Measurements from ENCODE around the gene SIT1. TPM values are rescaled to one million over a fixed set of nuclear protein-coding genes. Genes with fewer than 3 reads are reported as not detected.
A peak's percentile ranks its signal among the peaks of the same experiment; 100 is the strongest.

Gene SIT1
- polyA plus RNA-seq, 1 donor (not counting 4 experiments of a cell fraction or from before 2014, with no cell fraction given): not detected

GRCh38 chr9:35689542-35690293 is 39.0 kb upstream of the SIT1 start, which contains the start of gene TPM2:
Gene TPM2 (minus strand): TSS chr9:35689925. CDS start chr9:35689817, 108 bp downstream.
- Histone ChIP-seq H3K27me3 (ENCODE audit: control insufficient read depth, extremely low read depth, insufficient read depth, low read length) (no peaks in the 10 kb centered on the region), H3K4me3 (ENCODE audit: control insufficient read depth in 2 of 3, extremely low read depth in 1 of 3, insufficient read depth in 2 of 3, low read depth in 1 of 3, low read length in 3 of 3) (peak within 1 kb of the TSS; percentile 50 to 72 (median 66)), H2AFZ (ENCODE audit: control insufficient read depth, low read length) (peak within 1 kb of the TSS; percentile 60), H3K4me2 (ENCODE audit: control insufficient read depth, extremely low read depth, insufficient read depth, low read depth, low read length) (peak within 1 kb of the TSS; percentile 73), H3K4me1 (ENCODE audit: control insufficient read depth, extremely low read depth, insufficient read depth, low read length) (peaks cover 16% of the 10 kb centered on the region), H3K9ac (ENCODE audit: control insufficient read depth, extremely low read depth, insufficient read depth, low read length) (peak within 1 kb of the TSS; percentile 61), H3K27ac (ENCODE audit: control insufficient read depth, insufficient read depth, low read length) (peak within 1 kb of the TSS; percentile 59), H3K36me3 (ENCODE audit: control insufficient read depth in 2 of 2, extremely low read depth in 1 of 2, insufficient read depth in 2 of 2, low read length in 2 of 2) (peaks cover 0 to 4% of the 10 kb centered on the region in 2 experiments), H3K9me3 (ENCODE audit: control insufficient read depth, low read depth, low read length) (no peaks in the 10 kb centered on the region), H3K79me2 (ENCODE audit: control insufficient read depth, insufficient read depth, low read length) (no peaks in the 10 kb centered on the region), H3K9me1 (ENCODE audit: control insufficient read depth, extremely low read depth, insufficient read depth, low read length) (no peaks in the 10 kb centered on the region), H4K20me1 (ENCODE audit: control insufficient read depth, extremely low read depth, insufficient read depth, low read length) (no peaks in the 10 kb centered on the region)
- DNase-seq (ENCODE audit: low read depth, low spot score) (no peak), FAIRE-seq (no peak)
- TF ChIP-seq EZH2 (IDR thresholded peaks at IDR 0.05; ENCODE audit: low read length): no peak
- TF ChIP-seq, protein P1, sequence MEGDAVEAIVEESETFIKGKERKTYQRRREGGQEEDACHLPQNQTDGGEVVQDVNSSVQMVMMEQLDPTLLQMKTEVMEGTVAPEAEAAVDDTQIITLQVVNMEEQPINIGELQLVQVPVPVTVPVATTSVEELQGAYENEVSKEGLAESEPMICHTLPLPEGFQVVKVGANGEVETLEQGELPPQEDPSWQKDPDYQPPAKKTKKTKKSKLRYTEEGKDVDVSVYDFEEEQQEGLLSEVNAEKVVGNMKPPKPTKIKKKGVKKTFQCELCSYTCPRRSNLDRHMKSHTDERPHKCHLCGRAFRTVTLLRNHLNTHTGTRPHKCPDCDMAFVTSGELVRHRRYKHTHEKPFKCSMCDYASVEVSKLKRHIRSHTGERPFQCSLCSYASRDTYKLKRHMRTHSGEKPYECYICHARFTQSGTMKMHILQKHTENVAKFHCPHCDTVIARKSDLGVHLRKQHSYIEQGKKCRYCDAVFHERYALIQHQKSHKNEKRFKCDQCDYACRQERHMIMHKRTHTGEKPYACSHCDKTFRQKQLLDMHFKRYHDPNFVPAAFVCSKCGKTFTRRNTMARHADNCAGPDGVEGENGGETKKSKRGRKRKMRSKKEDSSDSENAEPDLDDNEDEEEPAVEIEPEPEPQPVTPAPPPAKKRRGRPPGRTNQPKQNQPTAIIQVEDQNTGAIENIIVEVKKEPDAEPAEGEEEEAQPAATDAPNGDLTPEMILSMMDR (optimal IDR thresholded peaks at IDR 0.05 in 1 of 3, IDR thresholded peaks at IDR 0.05 in 1 of 3, conservative IDR thresholded peaks at IDR 0.05 in 1 of 3; ENCODE audit: extremely low read depth in 1 of 3, insufficient read depth in 2 of 3, low read length in 3 of 3): no peak
- dilution Hi-C loops (cut with MboI; ENCODE audit: extremely low pct_ligation_motif_present, low sequenced_read_pairs): no loop called here

- Histone ChIP-seq H2AFZ (ENCODE audit: control insufficient read depth, low read length) (no peak overlapping the region), H3K9me3 (ENCODE audit: control insufficient read depth, low read depth, low read length) (no peaks in the 10 kb centered on the region), H3K9ac (ENCODE audit: control insufficient read depth, extremely low read depth, insufficient read depth, low read length) (peak overlapping the region; percentile 49), H3K9me1 (ENCODE audit: control insufficient read depth, extremely low read depth, insufficient read depth, low read length) (no peaks in the 10 kb centered on the region), H4K20me1 (ENCODE audit: control insufficient read depth, extremely low read depth, insufficient read depth, low read length) (no peaks in the 10 kb centered on the region), H3K79me2 (ENCODE audit: control insufficient read depth, insufficient read depth, low read length) (no peaks in the 10 kb centered on the region), H3K27ac (ENCODE audit: control insufficient read depth, insufficient read depth, low read length) (peak overlapping the region; percentile 59), H3K4me2 (ENCODE audit: control insufficient read depth, extremely low read depth, insufficient read depth, low read depth, low read length) (peak overlapping the region; percentile 73), H3K4me1 (ENCODE audit: control insufficient read depth, extremely low read depth, insufficient read depth, low read length) (peaks cover 16% of the 10 kb centered on the region), H3K4me3 (ENCODE audit: control insufficient read depth in 2 of 3, extremely low read depth in 1 of 3, insufficient read depth in 2 of 3, low read depth in 1 of 3, low read length in 3 of 3) (peak overlapping the region; percentile 32 to 50 (median 35)), H3K27me3 (ENCODE audit: control insufficient read depth, extremely low read depth, insufficient read depth, low read length) (no peaks in the 10 kb centered on the region), H3K36me3 (ENCODE audit: control insufficient read depth in 2 of 2, extremely low read depth in 1 of 2, insufficient read depth in 2 of 2, low read length in 2 of 2) (peaks cover 0 to 4% of the 10 kb centered on the region in 2 experiments)
- FAIRE-seq (peak; percentile 95), DNase-seq (ENCODE audit: low read depth, low spot score) (no peak)
- dilution Hi-C loops (cut with MboI; ENCODE audit: extremely low pct_ligation_motif_present, low sequenced_read_pairs): no loop called here
- TF ChIP-seq, protein P1 (optimal IDR thresholded peaks at IDR 0.05 in 1 of 3, IDR thresholded peaks at IDR 0.05 in 1 of 3, conservative IDR thresholded peaks at IDR 0.05 in 1 of 3; ENCODE audit: extremely low read depth in 1 of 3, insufficient read depth in 2 of 3, low read length in 3 of 3): no peak
- no peak for TF ChIP-seq EZH2 (IDR thresholded peaks at IDR 0.05; ENCODE audit: low read length)
These were observed 38.1 kb upstream of the SIT1 start for GRCh38 chr9:35688558-35689541.
